Colonic mucosa (tissue), 4 donors: ENCODE results near the gene GRIN2C. TPM values are rescaled to one million over a fixed set of nuclear protein-coding genes. Genes with fewer than 3 reads are reported as not detected.

ENCODE experiments used
- DNase-seq: peaks from one replicate; pipeline ENCODE4 v3.0.0-alpha.2; 2020
- H3K27ac ChIP-seq: fragments of 200-600 bp; one replicate; pipeline ENCODE4 v1.8.0; 2021
- H3K27me3 ChIP-seq: fragments of 200-600 bp; one replicate; pipeline ENCODE4 v1.8.0; 2021
- H3K36me3 ChIP-seq: fragments of 200-600 bp; one replicate; pipeline ENCODE4 v1.8.0; 2021
- H3K4me1 ChIP-seq: fragments of 200-600 bp; one replicate; pipeline ENCODE4 v1.8.0; 2021; ENCODE audit warnings: mild to moderate bottlenecking
- H3K4me3 ChIP-seq: fragments of 200-600 bp; one replicate; pipeline ENCODE4 v1.8.0; 2021
- H3K9ac ChIP-seq, 2 donors: one replicate each; pipeline ENCODE4 v1.7.0; 2013; ENCODE audit warnings: control low read depth in 2 of 2, low read depth in 2 of 2, low read length in 2 of 2
- H3K9me3 ChIP-seq: fragments of 200-600 bp; one replicate; pipeline ENCODE4 v1.8.0; 2021
- CTCF ChIP-seq: fragments of 200-600 bp; IDR thresholded peaks from one replicate; pipeline ENCODE4 v1.8.0; 2022; ENCODE audit warnings: antibody characterized with exemption, mild to moderate bottlenecking
- intact Hi-C: fragments of 100-400 bp; cut with DNase I; formaldehyde crosslinking; loops from one replicate; pipeline ENCODE4 v1.14.1; 2022
- total RNA-seq, 2 donors: library from RNA; stranded (reverse); fragmentation: NEBNext Ultra II Directional in 1 of 2; extraction: Animal tissue kit (Norgen Biotek cat#: 25700) in 1 of 2; gene quantifications; one replicate each; pipeline ENCODE4 v1.2.1, GENCODE V29; 2021
- donor health status: healthy.
- donor health status: DM: no; HTN: no; CAD: no.
- donor health status: DM: no; HTN: no; CAD: no.

Gene GRIN2C
- total RNA-seq, 2 donors from 2014 or later, result 0.16 to 0.30 TPM

GRCh38 chr17:74816905-74817620 is 42.6 kb downstream of the GRIN2C start:
- no peaks in the 10 kb centered on the region for H3K27me3 ChIP-seq
- H3K4me3 ChIP-seq, result no peak overlapping the region
- H3K27ac ChIP-seq, result no peak overlapping the region
- H3K4me1 ChIP-seq, result no peaks in the 10 kb centered on the region
- intact Hi-C loops, result no loop called here
- no peak for DNase-seq
- H3K9me3 ChIP-seq, result no peaks in the 10 kb centered on the region
- H3K36me3 ChIP-seq, result no peaks in the 10 kb centered on the region
- H3K9ac ChIP-seq, result no peak overlapping the region
- no peak for TF ChIP-seq CTCF

GRCh38 chr17:74815550-74816370 is 43.9 kb downstream of the GRIN2C start:
- DNase-seq, result no peak
- Histone ChIP-seq H3K4me1 (no peaks in the 10 kb centered on the region), H3K9ac (no peak overlapping the region), H3K4me3 (no peak overlapping the region), H3K27me3 (no peaks in the 10 kb centered on the region), H3K9me3 (no peaks in the 10 kb centered on the region), H3K36me3 (no peaks in the 10 kb centered on the region), H3K27ac (no peak overlapping the region)
- intact Hi-C loops, result no loop called here
- TF ChIP-seq CTCF, result no peak

- Histone ChIP-seq H3K27ac (no peak overlapping the region), H3K9me3 (no peaks in the 10 kb centered on the region), H3K4me1 (no peaks in the 10 kb centered on the region), H3K36me3 (no peaks in the 10 kb centered on the region), H3K27me3 (no peaks in the 10 kb centered on the region), H3K4me3 (no peak overlapping the region), H3K9ac (no peak overlapping the region)
- TF ChIP-seq CTCF, result no peak
- DNase-seq, result no peak
- intact Hi-C loops, result no loop called here
These were observed 44.6 kb downstream of the GRIN2C start for GRCh38 chr17:74815067-74815466.

GRCh38 chr17:74814453-74814852 is 45.2 kb downstream of the GRIN2C start:
- no peaks in the 10 kb centered on the region for H3K36me3 ChIP-seq
- no peaks in the 10 kb centered on the region for H3K4me1 ChIP-seq
- no peak for TF ChIP-seq CTCF
- no peak overlapping the region for H3K27ac ChIP-seq
- no peak for DNase-seq
- intact Hi-C loops, result no loop called here
- no peaks in the 10 kb centered on the region for H3K9me3 ChIP-seq
- no peak overlapping the region for H3K9ac ChIP-seq
- no peaks in the 10 kb centered on the region for H3K27me3 ChIP-seq
- no peak overlapping the region for H3K4me3 ChIP-seq

GRCh38 chr17:74812109-74813009 is 47.3 kb downstream of the GRIN2C start:
- Histone ChIP-seq H3K4me1 (no peaks in the 10 kb centered on the region), H3K36me3 (no peaks in the 10 kb centered on the region), H3K9me3 (no peaks in the 10 kb centered on the region), H3K9ac (no peak overlapping the region), H3K27ac (no peak overlapping the region), H3K4me3 (no peak overlapping the region), H3K27me3 (no peaks in the 10 kb centered on the region)
- TF ChIP-seq CTCF, result no peak
- DNase-seq, result no peak
- intact Hi-C loops, result no loop called here
